SK-N-SH (cell line): Measurements from ENCODE around the gene GDNF. TPM values are rescaled to one million over a fixed set of nuclear protein-coding genes. Genes with fewer than 3 reads are reported as not detected.

Experiments used
- CTCF ChIA-PET: fragments of 300-600, 350-600 bp; formaldehyde crosslinking; extraction: SDS; loops from one replicate; lab custom pipeline; 2021; lab: Yijun Ruan, JAX
- POLR2A ChIA-PET: fragments of 350-600 bp; sonication (Branson Sonifier 250); formaldehyde crosslinking; extraction: SDS; loops from one replicate; lab custom pipeline; 2020; ENCODE audit warnings: antibody characterized with exemption, inconsistent platforms; lab: Yijun Ruan, JAX
- DNase-seq: peaks from one replicate; pipeline ENCODE4 v3.0.0; 2012
- H2AFZ ChIP-seq: fragments of 200-600 bp; sonication (generic); 2 replicates; pipeline ENCODE4 v1.8.1; 2016; ENCODE audit warnings: antibody characterized with exemption, mild to moderate bottlenecking, low read depth
- H3F3A ChIP-seq: fragments of 200-600 bp; sonication (generic); replicated peaks from 2 replicates; pipeline ENCODE3; 2016; ENCODE audit warnings: antibody characterized with exemption, mild to moderate bottlenecking; ENCODE audit not compliant: insufficient read depth
- H3K27ac ChIP-seq, 2 experiments: fragments of 200-500 bp in 1 of 2; fragments of 200-600 bp in 1 of 2; sonication (Bioruptor generic) in 1 of 2; sonication (generic), shearing (Covaris generic) in 1 of 2; 2 replicates each; pipeline versions ENCODE4 v1.5.1 to v1.6.1; 2014 to 2016; ENCODE audit warnings: low read depth in 2 of 2, inconsistent platforms in 1 of 2, low read length in 1 of 2, mild to moderate bottlenecking in 1 of 2, mixed read lengths in 1 of 2
- H3K27me3 ChIP-seq: fragments of 200-600 bp; sonication (generic), shearing (Covaris generic); 2 replicates; pipeline ENCODE4 v1.6.1; 2016; ENCODE audit warnings: mixed run types; ENCODE audit not compliant: insufficient read depth
- H3K36me3 ChIP-seq, 2 experiments: fragments of 200-500 bp in 1 of 2; fragments of 200-600 bp in 1 of 2; sonication (Bioruptor generic) in 1 of 2; sonication (generic) in 1 of 2; replicated peaks in 1 of 2; 2 replicates each; pipeline versions ENCODE3 to v1.5.1; 2014 to 2016; ENCODE audit warnings: low read length in 1 of 2, mild to moderate bottlenecking in 1 of 2; ENCODE audit not compliant: insufficient read depth in 2 of 2, control insufficient read depth in 1 of 2
- H3K4me1 ChIP-seq, 2 experiments: fragments of 200-500 bp in 1 of 2; fragments of 200-600 bp in 1 of 2; sonication (Bioruptor generic) in 1 of 2; sonication (generic), shearing (Covaris generic) in 1 of 2; 2 replicates each; pipeline versions ENCODE4 v1.5.1 to v1.6.1; 2014 to 2016; ENCODE audit warnings: low read depth in 1 of 2, low read length in 1 of 2, mixed run types in 1 of 2; ENCODE audit not compliant: insufficient read depth in 2 of 2, control insufficient read depth in 1 of 2
- H3K4me2 ChIP-seq: fragments of 200-600 bp; sonication (generic), shearing (Covaris generic); 2 replicates; pipeline ENCODE4 v1.6.1; 2017; ENCODE audit warnings: mixed run types
- H3K4me3 ChIP-seq, 2 experiments: fragments of 200-500 bp in 1 of 2; fragments of 200-600 bp in 1 of 2; sonication (Bioruptor generic) in 1 of 2; sonication (generic), shearing (Covaris generic) in 1 of 2; 2 replicates each; pipeline versions ENCODE4 v1.5.1 to v1.8.1; 2014 to 2016; ENCODE audit warnings: low read depth in 2 of 2, inconsistent platforms in 1 of 2, low read length in 1 of 2, mild to moderate bottlenecking in 1 of 2, mixed read lengths in 1 of 2, moderate library complexity in 1 of 2
- H3K79me2 ChIP-seq: fragments of 200-600 bp; sonication (generic); 2 replicates; pipeline ENCODE4 v1.8.1; 2017; ENCODE audit warnings: mild to moderate bottlenecking; ENCODE audit not compliant: insufficient read depth
- H3K9ac ChIP-seq: fragments of 200-600 bp; sonication (generic); 2 replicates; pipeline ENCODE4 v1.6.1; 2017; ENCODE audit warnings: mixed run types
- H3K9me2 ChIP-seq: fragments of 200-600 bp; sonication (generic); 2 replicates; pipeline ENCODE4 v1.6.1; 2017; ENCODE audit warnings: mixed run types
- H3K9me3 ChIP-seq: fragments of 200-600 bp; sonication (generic); 2 replicates; pipeline ENCODE4 v1.6.1; 2017; ENCODE audit warnings: mixed run types, mild to moderate bottlenecking, moderate library complexity
- H4K20me1 ChIP-seq: fragments of 200-600 bp; sonication (generic); 2 replicates; pipeline ENCODE4 v1.6.1; 2017; ENCODE audit warnings: mild to moderate bottlenecking, mixed run types; ENCODE audit not compliant: insufficient read depth
- CTCF ChIP-seq: fragments of 200-600 bp; sonication (generic); IDR thresholded peaks from 2 replicates; pipeline ENCODE4 v1.6.1; 2017; ENCODE audit warnings: antibody characterized with exemption, mild to moderate bottlenecking, moderate library complexity
- ELF1 ChIP-seq: IDR thresholded peaks from 2 replicates; pipeline ENCODE4 v1.4.0; 2012
- EP300 ChIP-seq, 2 experiments: IDR thresholded peaks; 2 replicates each; pipeline versions ENCODE4 v1.4.0 to v1.6.1; 2012; ENCODE audit warnings: borderline replicate concordance in 1 of 2, low read depth in 1 of 2, low read length in 1 of 2
- EZH2phosphoT487 ChIP-seq: fragments of 200-600 bp; sonication (generic); IDR thresholded peaks from 2 replicates; pipeline ENCODE4 v1.6.1; 2017; ENCODE audit warnings: low read depth, mixed run types, mild to moderate bottlenecking, antibody characterized with exemption, moderate library complexity, borderline replicate concordance
- FOSL2 ChIP-seq: IDR thresholded peaks from 2 replicates; pipeline ENCODE4 v1.4.0; 2012; ENCODE audit warnings: low read depth, mild to moderate bottlenecking, moderate library complexity, borderline replicate concordance
- FOXM1 ChIP-seq: IDR thresholded peaks from 2 replicates; pipeline ENCODE4 v1.4.0; 2012; ENCODE audit warnings: low read depth, mild to moderate bottlenecking
- GATA2 ChIP-seq: sonication (generic); formaldehyde crosslinking; IDR thresholded peaks from 2 replicates; pipeline ENCODE4 v1.5.0; 2020; ENCODE audit warnings: mild to moderate bottlenecking, missing genetic modification reagents
- JUND ChIP-seq: IDR thresholded peaks from 2 replicates; pipeline ENCODE4 v1.4.0; 2012
- RCOR1 ChIP-seq: fragments of 150-350 bp; IDR thresholded peaks from 2 replicates; pipeline ENCODE4 v1.6.1; 2017; ENCODE audit warnings: antibody characterized with exemption, low read length
- SIN3A ChIP-seq: IDR thresholded peaks from 2 replicates; pipeline ENCODE4 v1.6.1; 2012; ENCODE audit warnings: low read depth, mild to moderate bottlenecking, low read length, moderate library complexity, borderline replicate concordance
- YY1 ChIP-seq: IDR thresholded peaks from 2 replicates; pipeline ENCODE4 v1.4.0; 2012; ENCODE audit warnings: low read depth, mild to moderate bottlenecking
- WGBS: methylation state at CpG from one replicate; pipeline ENCODE4 v1.1.6; 2017; ENCODE audit warnings: low lambda C conversion rate; 5-methylcytosine and 5-hydroxymethylcytosine counted together
- polyA plus RNA-seq, 3 experiments: library from polyadenylated mRNA; depleted of rRNA; stranded (reverse); fragments of >200 nt; gene quantifications; 2 replicates each; pipeline ENCODE4 v1.2.3, GENCODE V29; 2012
- TF ChIP-seq, protein P1 (sequence below): IDR thresholded peaks from 2 replicates; pipeline ENCODE4 v1.4.0; 2012; ENCODE audit warnings: low read depth
- TF ChIP-seq, protein P2 (sequence below): IDR thresholded peaks from 2 replicates; pipeline ENCODE4 v1.4.0; 2012; ENCODE audit warnings: low read depth, borderline replicate concordance

The GDNF gene
- polyA plus RNA-seq, 1 of the 3 experiments (the other 2 are of a cell fraction) = 9.0 TPM

DNA sequence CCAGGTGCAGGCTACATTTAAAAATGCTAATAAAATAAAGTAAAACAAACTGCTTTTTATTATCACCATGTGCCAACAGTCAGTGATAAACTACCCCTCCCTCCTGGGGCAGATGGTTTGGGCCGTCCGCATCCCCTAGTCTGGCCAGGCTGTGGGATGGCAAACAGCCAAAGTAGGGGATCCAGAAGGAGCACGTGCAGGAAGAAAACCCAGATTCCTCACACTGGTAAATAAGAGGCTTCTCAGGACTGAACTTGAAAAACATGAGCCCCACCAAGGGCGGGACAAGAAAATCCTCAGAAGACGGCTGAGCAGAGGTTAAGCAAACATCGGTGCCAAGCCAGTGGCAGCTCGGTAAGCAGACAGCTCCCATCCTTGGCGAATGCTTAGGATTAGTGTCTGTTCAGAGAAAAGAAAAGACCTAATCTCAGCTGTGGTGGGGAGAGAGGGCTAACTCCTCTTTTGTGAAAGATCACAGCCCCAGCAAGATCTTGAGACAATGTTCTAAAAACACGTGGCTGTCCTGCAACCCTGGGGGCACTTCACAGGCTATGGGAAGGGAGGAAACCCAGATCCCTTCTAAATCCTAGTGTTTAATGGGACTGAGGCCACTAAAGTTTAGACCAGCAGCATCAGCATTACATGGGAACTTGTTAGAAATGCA lies 46.5 kb upstream of the GDNF start:
- POLR2A ChIA-PET = no interaction called here
- no peaks in the 10 kb centered on the region for H3K9me3 ChIP-seq
- WGBS = 35% methylated on average over 9 of the region's 9 CpGs
- peak; percentile 8 for DNase-seq
- H3K9ac ChIP-seq = no peak overlapping the region
- TF ChIP-seq ELF1 = no peak
- no peak for TF ChIP-seq SIN3A
- peaks cover 0 to 8% of the 10 kb centered on the region in 2 experiments; a peak in 2 of 4 replicates for H3K4me1 ChIP-seq
- H3K27ac ChIP-seq = no peak overlapping the region
- H3K4me3 ChIP-seq = no peak overlapping the region
- H3K9me2 ChIP-seq = no peaks in the 10 kb centered on the region
- no peaks in the 10 kb centered on the region for H3K36me3 ChIP-seq
- no peaks in the 10 kb centered on the region for H3K79me2 ChIP-seq
- H3K27me3 ChIP-seq = no peaks in the 10 kb centered on the region
- CTCF ChIA-PET = no interaction called here
- no peaks in the 10 kb centered on the region for H4K20me1 ChIP-seq
- H3K4me2 ChIP-seq = no peak overlapping the region
- H2AFZ ChIP-seq = no peak overlapping the region
- no peaks in the 10 kb centered on the region for H3F3A ChIP-seq

DNA sequence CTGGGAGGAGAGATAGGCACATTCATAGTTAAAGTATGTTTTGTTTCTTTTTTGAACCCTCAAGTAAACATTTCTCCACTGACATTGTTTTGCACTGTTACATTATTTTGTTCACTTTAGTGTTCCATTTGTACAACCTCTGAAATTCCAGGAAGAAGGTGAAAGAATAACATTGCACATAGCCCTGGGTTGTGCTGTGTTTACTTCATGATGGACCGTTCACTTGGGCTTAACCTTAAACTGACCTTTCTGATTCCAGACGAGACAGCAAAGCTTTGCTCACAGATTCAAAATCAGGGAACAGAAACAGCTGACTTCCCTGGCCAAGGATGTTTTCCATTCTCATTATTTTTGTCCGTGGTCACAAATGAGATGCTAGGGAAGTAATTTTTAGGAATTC lies 42.8 kb upstream of the GDNF start:
- H3K9ac ChIP-seq = no peak overlapping the region
- H3F3A ChIP-seq = no peaks in the 10 kb centered on the region
- H3K27me3 ChIP-seq = no peaks in the 10 kb centered on the region
- POLR2A ChIA-PET = no interaction called here
- DNase-seq = no peak
- no peaks in the 10 kb centered on the region for H3K9me3 ChIP-seq
- no peaks in the 10 kb centered on the region for H3K79me2 ChIP-seq
- no peaks in the 10 kb centered on the region for H4K20me1 ChIP-seq
- no peaks in the 10 kb centered on the region for H3K36me3 ChIP-seq
- no peaks in the 10 kb centered on the region for H3K9me2 ChIP-seq
- no peak overlapping the region for H3K4me3 ChIP-seq
- H3K4me2 ChIP-seq = no peak overlapping the region
- no peak overlapping the region for H3K27ac ChIP-seq
- TF ChIP-seq JUND (no peak), FOSL2 (no peak), EP300 (IDR thresholded peaks at IDR 0.05; ENCODE audit: borderline replicate concordance in 1 of 2, low read depth in 1 of 2, low read length in 1 of 2) (no peak), FOXM1 (no peak), GATA2 (no peak), CTCF (no peak), EZH2phosphoT487 (no peak)
- WGBS = 6% methylated on average over 3 of the region's 3 CpGs
- H3K4me1 ChIP-seq = no peaks in the 10 kb centered on the region; a peak in 1 of 4 replicates
- no peak overlapping the region for H2AFZ ChIP-seq
- CTCF ChIA-PET = no interaction called here

GRCh38 chr5:37881359-37881758 lies 41.5 kb upstream of the GDNF start:
- Histone ChIP-seq H3F3A (no peaks in the 10 kb centered on the region), H3K4me3 (no peak overlapping the region), H3K4me2 (no peak overlapping the region), H3K36me3 (no peaks in the 10 kb centered on the region), H3K9me2 (no peaks in the 10 kb centered on the region), H4K20me1 (no peaks in the 10 kb centered on the region), H3K9me3 (no peaks in the 10 kb centered on the region), H3K79me2 (no peaks in the 10 kb centered on the region), H3K4me1 (no peaks in the 10 kb centered on the region; a peak in 1 of 4 replicates), H3K27ac (no peak overlapping the region), H3K27me3 (no peaks in the 10 kb centered on the region), H2AFZ (no peak overlapping the region), H3K9ac (no peak overlapping the region)
- ChIA-PET POLR2A (no interaction called here), CTCF (no interaction called here)
- no peak for DNase-seq
- 36% methylated on average over 3 of the region's 3 CpGs for WGBS
- TF ChIP-seq JUND = no peak
- no peak for TF ChIP-seq YY1
- TF ChIP-seq, protein P1, sequence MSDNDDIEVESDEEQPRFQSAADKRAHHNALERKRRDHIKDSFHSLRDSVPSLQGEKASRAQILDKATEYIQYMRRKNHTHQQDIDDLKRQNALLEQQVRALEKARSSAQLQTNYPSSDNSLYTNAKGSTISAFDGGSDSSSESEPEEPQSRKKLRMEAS = no peak
- no peak for TF ChIP-seq SIN3A
- TF ChIP-seq, protein P2, sequence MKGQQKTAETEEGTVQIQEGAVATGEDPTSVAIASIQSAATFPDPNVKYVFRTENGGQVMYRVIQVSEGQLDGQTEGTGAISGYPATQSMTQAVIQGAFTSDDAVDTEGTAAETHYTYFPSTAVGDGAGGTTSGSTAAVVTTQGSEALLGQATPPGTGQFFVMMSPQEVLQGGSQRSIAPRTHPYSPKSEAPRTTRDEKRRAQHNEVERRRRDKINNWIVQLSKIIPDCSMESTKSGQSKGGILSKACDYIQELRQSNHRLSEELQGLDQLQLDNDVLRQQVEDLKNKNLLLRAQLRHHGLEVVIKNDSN = no peak
- no peak for TF ChIP-seq FOSL2
- TF ChIP-seq RCOR1 = no peak
- TF ChIP-seq EZH2phosphoT487 = no peak
